ENCODE measurements around the gene YTHDF1. TPM values are rescaled to one million over a fixed set of nuclear protein-coding genes. Genes with fewer than 3 reads are reported as not detected.

Gene YTHDF1
- total RNA-seq, 2 donors from 2014 or later: 64.9 to 73.2 TPM

GRCh38 chr20:63147532-63147931 is 68.4 kb downstream of the YTHDF1 start:
- H3K4me1 ChIP-seq (ENCODE audit: control insufficient read depth, insufficient read depth, low read length): no peaks in the 10 kb centered on the region
- no peak for DNase-seq
- Mint-ChIP-seq H3K27me3 (ENCODE audit: insufficient read depth) (peaks cover 13% of the 10 kb centered on the region), H3K9me3 (peaks cover 27% of the 10 kb centered on the region), H3K27ac (no peak overlapping the region), H3K36me3 (ENCODE audit: low read depth) (no peaks in the 10 kb centered on the region), H3K4me3 (no peak overlapping the region), H3K4me1 (no peaks in the 10 kb centered on the region)
- no peaks in the 10 kb centered on the region for H3K36me3 ChIP-seq (ENCODE audit: control insufficient read depth, insufficient read depth, low read length)
- TF ChIP-seq, protein P1, sequence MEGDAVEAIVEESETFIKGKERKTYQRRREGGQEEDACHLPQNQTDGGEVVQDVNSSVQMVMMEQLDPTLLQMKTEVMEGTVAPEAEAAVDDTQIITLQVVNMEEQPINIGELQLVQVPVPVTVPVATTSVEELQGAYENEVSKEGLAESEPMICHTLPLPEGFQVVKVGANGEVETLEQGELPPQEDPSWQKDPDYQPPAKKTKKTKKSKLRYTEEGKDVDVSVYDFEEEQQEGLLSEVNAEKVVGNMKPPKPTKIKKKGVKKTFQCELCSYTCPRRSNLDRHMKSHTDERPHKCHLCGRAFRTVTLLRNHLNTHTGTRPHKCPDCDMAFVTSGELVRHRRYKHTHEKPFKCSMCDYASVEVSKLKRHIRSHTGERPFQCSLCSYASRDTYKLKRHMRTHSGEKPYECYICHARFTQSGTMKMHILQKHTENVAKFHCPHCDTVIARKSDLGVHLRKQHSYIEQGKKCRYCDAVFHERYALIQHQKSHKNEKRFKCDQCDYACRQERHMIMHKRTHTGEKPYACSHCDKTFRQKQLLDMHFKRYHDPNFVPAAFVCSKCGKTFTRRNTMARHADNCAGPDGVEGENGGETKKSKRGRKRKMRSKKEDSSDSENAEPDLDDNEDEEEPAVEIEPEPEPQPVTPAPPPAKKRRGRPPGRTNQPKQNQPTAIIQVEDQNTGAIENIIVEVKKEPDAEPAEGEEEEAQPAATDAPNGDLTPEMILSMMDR (conservative IDR thresholded peaks at IDR 0.05): no peak
- no peak overlapping the region for H3K4me3 ChIP-seq (ENCODE audit: low read length)
- H3K27me3 ChIP-seq (ENCODE audit: control insufficient read depth, insufficient read depth, low read length, poor library complexity, severe bottlenecking): no peaks in the 10 kb centered on the region
- no peak overlapping the region for H3K9ac ChIP-seq (ENCODE audit: extremely low read depth, low read length, poor library complexity, severe bottlenecking)
- 64 to 76% methylated on average over 1 of the region's 2 CpGs for WGBS, 2 experiments (ENCODE audit: insufficient coverage in 1 of 2, insufficient read length in 1 of 2)
- H3K27ac ChIP-seq (ENCODE audit: low read depth, low read length): no peak overlapping the region
- H3K9me3 ChIP-seq (ENCODE audit: control insufficient read depth, low read length): peaks cover 16% of the 10 kb centered on the region

Small RNAs within 50 kb of the gene (microRNA-seq; reads per million reads assigned to microRNA genes)
- gene MIR124-3 (ENCODE audit: borderline microRNAs expressed): not detected
- gene MIR3196 (ENCODE audit: borderline microRNAs expressed): not detected

Other genes starting within 250 kb of the YTHDF1 start
- gene BHLHE23, start 209.2 kb downstream of the YTHDF1 start, total RNA-seq: not detected
- not detected for gene BIRC7, start 19.8 kb upstream of the YTHDF1 start, total RNA-seq
- gene NKAIN4, start 38.3 kb upstream of the YTHDF1 start, total RNA-seq: 1 to 10 TPM in 1 of 2 donors, under 1 TPM in 1; 0.24 to 1.7 TPM
- 100 to 1,000 TPM; 159 to 208 TPM for gene ARFGAP1, start 56.7 kb upstream of the YTHDF1 start, total RNA-seq
- gene COL20A1, start 77.1 kb upstream of the YTHDF1 start, total RNA-seq: under 1 TPM in 1 of 2 donors, not detected in 1; 0.44 TPM
- under 1 TPM in 1 of 2 donors, not detected in 1; 0.46 TPM for gene CHRNA4, start 145.2 kb upstream of the YTHDF1 start, total RNA-seq